IPS-NIHi7 (cell line): ENCODE results near the gene LPCAT2.

Experiments used
- DNase-seq: peaks from one replicate; pipeline ENCODE4 v3.0.0; 2012; ENCODE audit warnings: mixed read lengths; ENCODE audit errors: extremely low spot score

The LPCAT2 gene, protein sequence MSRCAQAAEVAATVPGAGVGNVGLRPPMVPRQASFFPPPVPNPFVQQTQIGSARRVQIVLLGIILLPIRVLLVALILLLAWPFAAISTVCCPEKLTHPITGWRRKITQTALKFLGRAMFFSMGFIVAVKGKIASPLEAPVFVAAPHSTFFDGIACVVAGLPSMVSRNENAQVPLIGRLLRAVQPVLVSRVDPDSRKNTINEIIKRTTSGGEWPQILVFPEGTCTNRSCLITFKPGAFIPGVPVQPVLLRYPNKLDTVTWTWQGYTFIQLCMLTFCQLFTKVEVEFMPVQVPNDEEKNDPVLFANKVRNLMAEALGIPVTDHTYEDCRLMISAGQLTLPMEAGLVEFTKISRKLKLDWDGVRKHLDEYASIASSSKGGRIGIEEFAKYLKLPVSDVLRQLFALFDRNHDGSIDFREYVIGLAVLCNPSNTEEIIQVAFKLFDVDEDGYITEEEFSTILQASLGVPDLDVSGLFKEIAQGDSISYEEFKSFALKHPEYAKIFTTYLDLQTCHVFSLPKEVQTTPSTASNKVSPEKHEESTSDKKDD

DNA sequence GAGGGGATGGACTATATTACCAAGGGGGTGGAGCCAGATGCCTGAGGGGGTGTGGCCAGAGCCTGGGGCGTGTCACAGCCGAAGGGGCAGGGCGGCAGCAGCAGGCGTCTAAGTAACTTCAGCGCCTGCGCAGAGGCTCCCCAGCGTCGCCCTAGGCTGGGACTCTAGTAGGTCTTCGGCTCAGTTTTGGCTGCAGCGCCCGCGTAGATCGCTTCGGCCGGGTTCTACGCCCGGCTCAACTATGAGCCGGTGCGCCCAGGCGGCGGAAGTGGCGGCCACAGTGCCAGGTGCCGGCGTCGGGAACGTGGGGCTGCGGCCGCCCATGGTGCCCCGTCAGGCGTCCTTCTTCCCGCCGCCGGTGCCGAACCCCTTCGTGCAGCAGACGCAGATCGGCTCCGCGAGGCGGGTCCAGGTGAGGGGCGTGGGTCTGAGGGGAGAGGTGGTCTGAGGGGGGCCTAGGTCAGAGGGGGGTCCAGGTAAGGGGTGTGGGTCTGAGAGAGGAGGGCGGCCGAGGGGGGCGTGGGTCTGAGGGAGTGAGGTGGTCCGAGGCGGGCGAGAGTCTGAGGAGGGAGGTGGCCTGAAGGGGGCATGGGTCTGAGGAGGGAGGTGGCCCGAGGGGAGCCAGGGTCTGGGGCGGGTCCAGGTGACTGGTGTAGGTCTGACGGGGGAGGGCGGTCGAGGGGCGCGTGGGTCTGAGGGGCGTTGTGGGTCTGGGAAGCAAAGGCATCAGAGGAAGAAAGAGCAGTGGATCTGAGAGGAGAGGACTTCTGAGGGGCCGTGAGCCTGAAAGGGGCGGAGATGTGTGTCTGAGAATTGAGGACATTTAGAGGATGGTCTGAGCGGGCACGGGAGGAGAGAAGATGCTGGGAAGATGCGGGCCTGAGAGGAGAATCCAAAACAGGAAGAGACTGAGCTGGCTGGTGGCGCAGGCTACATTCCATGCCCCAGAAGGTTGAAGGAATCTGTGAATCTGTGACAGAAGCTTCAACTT is at the start of gene LPCAT2:
LPCAT2 (plus strand) TSS at position 132 of the 991 bp plus-strand sequence; CDS start at position 242, 110 bp downstream.
- DNase-seq = peak; percentile 99

DNA sequence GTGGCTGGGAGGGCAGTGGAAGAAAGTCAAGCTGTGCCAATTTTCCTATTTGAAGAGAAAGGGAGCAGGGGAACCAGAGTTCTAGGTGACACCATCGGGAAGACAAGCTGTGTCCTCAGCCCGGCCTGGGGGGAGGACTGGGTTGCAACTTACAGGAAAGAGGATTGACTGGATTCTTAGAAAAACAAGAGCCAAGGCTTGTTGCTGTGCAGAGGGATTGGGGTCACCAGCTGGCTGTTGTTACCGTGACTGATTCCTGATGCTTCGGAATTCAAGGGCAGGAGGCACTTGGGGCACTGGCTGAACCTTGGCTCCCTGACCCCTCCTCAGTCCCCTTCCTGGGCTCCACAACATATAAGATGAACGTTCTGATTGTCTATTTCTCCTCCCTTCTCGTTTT is 46.6 kb upstream of the LPCAT2 start:
- no peak for DNase-seq

DNA sequence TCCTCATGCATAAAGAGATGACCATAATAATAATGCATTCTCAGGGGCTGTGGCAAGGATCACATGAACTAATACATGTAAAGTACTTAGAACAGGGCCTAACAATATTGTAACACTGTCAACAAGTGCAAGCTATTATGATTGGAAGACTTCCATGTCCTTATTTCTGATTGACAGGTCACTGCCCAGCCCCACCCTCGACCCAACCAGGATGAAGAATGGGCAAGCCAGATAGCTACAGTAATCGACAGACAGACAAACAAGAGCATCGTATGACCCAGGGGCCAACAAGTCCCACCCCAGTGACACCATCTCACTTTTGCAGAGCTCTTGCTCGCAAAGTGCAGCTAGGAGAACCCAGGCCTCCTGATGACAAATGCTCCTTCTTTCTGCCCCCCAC is 44.5 kb upstream of the LPCAT2 start:
- no peak for DNase-seq

DNA sequence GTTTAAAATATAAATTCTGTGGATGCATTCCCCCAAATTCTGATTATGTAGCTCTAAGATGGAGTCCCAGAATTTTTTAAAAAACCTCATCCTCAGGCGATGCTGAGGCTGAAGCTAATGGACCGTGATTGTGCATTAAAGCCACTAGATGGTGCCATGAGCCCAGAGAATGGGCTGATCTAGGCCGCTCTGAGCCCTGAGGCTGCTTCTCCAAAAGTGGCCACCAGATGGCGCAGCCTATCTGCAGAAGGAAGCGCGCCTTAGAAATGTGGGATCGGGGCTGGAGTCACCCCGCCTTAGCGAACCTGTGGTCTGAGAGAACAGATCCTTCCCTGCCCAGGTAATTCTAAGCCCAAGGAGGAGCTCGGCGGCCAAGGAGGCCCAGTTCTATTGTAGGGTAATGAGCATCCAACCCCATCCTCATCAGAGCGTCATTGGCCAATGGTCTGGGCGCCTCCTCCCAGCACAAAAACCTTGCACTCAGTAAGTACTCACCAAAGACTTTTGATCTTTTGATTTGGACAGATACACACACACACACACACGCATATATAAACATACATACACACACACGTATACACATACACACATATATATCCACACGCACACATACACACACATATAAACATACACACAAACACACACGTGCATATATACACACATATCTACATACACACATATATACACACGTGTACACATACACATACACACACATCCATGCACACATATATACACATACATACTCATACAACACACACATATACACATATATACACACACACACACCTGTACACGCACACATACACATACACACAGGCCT is 43.6 kb upstream of the LPCAT2 start:
- DNase-seq = peak; percentile 86

DNA sequence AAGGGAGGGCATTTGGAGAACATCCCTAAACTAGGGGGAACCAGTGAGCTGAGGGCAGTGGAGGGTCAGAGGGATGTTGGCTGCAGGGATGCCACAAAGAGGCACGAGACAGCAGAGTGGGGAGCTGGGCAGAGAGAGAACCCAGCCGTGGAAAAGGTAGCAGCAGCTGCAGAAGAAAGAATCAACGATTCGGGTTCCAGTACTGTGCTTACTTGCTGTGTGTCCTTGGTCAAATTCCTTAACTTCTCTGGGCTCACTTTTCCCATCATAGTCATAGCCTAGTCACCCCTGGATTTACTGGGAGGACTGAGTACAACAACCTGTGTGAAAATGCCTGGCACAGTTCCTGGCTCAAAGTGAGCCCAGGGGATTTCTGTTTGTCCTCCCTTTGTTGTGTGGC is 42.7 kb upstream of the LPCAT2 start:
- DNase-seq = no peak

DNA sequence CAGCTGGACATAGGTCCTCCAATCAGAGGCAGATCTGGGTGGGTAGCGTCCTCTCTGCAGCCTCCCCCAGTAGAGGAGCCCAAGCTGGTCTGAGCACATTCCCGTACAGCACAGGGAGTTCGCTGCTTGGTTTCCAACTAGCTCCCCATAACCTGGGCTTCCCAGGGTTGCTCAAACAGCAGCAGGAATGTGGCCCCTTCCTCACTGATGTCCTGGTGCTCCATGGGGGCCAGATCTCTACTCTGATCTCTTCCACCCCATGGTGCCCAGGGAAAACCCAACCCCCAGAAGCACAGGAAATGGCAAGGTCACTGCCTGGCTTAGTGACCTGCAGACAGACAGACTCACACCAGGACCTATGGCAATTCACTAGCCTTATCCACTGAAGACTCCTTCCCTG is 41.0 kb upstream of the LPCAT2 start:
- DNase-seq = no peak

DNA sequence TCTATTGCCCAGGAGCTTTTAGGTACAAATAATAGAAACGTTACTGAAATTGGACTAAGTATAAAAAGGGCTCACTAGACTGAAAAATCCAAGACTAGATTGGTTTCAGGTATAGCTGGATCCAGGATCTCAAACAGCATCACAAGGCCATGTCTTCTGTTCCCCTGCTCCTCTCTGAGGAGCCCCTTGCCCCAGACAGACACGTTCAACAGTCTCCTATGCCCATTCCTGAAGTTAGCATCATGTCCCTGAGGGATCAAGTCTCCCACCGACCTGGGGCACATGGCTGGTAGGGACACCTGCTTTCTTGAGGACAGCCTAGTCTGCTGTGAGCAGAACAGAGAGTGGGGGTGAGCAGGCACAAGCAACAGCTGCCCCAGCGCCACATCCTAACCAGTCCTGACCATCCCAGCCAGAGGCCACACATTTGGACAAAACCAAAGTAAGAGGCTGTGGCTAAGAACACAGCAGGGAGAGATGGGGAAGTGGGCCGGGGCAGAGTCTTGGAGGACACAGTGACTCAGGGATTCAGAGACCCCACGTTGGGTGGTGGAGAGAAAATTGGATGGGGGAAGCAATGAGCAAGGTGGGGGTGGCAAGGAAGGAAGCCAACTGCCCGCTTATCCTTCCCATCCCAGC is 40.4 kb upstream of the LPCAT2 start:
- no peak for DNase-seq

DNA sequence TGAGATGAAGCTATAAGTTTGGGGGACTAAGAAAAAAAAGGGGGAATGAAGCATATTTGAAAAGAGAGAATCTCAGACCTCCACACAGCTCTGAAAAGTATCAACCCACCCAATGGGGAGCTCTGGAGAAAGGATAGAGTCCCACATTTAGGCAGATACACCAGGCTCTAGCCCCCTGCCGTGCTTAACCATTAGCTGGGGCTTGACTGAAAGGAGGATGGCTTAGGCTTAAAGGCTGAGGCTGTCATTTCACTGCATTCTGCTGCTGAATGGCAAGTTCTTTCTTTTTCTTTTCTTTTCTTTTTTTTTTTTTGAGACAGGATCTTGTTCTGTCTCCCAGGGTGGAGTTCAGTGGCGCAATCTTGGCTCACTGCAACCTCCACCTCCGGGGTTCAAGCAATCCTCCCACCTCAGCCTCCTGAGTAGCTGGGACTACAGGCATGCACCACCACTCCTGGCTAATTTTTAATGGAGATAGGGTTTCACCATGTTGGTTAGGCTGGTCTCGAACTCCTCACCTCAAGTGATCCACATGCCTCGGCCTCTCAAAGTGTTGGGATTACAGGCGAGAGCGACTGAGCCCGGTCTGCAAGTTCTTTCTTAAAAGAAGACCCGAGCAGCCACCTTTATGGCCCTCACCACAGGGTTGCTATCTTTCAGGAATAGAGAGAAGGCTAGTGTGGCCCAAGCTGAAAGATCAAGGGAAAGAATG is 38.9 kb upstream of the LPCAT2 start:
- no peak for DNase-seq

DNA sequence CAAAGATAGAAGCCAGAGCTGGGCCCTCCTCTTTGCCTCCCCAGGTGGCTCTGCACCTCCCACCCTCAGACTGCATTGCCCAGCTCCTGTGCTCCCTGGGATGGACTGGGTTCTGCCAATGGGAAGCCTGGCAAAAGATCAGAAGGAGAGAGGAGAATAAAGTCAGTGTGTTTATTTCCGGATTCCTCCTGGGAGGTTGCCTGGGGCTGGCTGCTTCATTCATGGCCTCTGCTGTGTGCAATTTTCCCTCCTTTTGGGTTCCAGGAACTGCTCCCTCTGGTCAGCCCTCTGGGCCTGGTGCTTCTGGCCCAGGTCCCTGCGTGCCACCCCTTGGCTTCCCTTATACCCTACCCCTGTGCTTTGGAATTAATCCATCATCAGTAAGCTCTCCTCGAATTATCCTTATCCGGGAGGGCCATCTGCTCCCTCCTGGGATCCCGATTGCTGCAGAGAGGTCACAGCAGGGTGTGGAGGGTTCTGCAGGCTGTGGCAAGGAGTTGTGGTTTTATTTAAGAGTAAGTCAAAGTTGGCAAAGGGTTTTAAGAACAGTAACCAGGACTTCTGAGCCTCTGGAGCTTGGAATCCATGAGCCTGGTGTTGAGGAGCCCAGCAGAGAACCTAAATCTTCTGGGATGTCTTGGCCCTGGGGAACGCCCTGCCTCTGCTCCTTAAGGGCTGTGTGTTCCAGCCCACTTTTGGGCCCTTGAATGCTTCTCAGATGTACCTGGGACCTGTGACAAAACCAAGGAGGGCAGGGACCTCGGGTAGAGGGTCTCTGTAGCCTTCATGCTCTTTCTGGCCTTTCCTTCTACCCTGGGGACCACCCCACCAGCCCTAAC is 38.1 kb upstream of the LPCAT2 start:
- DNase-seq = peak; percentile 39

DNA sequence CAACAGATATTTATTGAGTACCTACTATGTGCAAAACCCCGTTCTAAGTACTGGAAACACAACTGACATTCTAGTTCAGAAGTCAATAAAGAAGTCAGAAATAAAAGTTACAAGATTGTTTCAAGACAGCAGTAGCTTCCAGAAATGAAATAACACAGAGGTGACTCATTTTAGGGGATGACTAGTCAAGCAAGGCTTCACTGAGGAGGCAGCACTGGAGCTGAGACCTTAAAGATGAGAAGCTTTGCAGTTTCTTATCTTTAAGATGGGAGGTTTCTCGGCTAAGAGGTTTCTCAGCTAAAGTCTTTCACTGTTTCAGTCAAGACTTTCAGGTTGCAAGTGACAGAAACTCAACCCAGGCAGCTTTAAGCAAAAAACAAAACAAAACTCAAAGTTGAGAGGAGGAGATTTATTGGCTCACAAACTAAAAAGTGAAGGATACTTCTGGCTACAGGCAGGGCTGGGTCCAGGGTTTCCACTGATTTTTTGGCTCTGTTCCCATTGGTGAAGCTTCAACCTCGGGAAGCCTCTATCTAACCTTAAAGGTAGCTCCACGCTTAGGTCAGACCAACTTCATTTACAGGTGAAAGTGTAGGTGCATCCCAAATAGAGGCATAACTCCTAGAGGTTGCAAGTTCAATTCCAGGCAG is 37.3 kb upstream of the LPCAT2 start:
- no peak for DNase-seq

DNA sequence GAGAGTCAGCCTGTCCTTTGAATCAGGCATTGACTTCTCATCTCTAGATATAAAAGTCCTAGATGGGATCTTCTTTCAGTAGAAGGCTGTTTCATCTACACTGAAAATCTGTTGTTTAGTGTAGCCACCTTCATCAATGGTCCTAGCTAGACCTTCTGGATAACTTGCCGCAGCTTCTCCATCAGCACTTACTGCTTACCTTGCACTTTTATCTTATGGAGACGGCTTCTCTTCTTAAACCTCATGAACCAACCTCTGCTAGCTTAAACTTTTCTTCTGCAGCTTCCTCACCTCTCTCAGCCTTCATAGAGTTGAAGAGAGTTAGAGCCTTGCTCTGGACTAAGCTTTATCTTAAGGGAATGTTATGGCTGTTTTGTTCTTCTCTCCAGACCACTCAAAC is 35.3 kb upstream of the LPCAT2 start:
- DNase-seq = no peak

DNA sequence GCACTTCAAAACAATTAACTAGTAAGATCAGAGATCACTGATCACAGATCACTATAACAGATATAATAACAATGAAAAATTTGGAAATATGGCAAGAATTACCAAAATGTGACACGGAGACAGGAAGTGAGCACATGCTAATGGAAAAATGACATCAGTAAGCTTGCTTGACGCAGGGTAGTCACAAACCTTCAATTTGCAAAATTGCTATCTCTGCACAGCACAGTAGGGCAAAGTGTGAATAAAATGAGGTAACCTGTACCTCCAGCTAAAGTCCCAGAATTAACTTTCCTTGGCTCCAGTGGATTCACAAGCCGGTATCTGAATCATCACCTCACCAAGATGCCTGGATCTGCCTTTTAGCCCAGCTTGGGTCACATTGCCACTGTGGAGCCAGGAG is 34.1 kb upstream of the LPCAT2 start:
- DNase-seq = no peak

DNA sequence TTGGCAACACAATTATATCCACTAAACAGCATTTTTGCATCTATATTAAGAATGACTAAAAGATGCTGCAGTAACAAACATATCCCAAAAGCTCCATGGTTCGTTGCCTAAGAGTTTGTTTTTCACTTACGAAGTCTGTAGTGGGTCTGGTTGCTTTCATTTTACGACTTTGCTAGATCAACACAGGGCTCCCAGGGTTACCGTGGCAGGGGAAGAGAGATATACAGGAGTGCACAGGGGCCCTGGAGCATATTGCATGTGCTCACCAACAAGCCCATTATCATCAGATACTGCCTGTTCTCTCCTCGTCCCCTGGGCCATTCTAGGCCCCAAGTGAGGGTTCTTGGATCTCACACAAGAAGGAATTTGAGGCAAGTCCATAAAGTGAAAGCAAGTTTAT is 33.0 kb upstream of the LPCAT2 start:
- DNase-seq = no peak

DNA sequence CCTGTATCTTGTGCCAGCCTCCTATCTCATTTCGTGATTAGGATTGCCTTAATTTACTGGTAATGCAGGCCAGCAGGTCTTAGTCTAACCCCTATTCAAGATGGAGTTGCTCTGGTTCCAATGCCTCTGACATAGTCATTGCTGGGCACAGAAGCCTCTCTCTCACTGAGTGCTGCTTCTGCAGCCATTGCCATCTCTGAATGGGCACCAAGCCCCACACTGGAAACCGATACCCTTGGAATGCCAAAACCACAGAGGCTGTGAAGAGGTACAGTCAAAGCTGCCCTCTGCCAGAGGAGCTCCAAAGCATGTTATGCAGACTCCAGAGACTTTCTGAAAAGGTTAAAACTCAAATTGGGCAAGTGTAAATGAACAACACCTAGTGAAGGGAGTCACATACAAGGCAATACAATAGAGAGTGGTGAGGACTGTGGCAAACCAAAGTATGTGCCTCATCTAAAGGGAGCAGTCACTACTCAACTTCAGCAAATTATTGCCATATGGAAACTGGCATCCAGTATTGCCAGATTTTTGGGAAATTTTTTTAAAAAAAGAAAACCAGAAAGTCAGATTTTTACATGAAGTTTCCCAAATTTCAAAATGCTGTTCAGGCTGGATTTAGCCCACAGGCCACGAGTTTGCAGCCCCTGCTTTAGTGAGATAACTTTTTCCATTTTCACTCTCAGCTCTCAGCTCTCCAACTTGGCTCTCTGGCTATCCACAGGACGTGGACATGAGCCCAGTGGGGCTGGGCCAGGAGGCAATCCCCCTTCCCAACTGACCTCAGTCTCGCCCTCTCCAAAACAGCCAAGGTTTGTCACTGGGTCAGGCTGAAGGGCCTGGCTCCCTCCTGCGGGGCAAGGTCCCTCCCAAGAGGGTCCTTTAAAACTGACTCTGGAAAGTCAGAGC is 32.0 kb upstream of the LPCAT2 start:
- DNase-seq = no peak

DNA sequence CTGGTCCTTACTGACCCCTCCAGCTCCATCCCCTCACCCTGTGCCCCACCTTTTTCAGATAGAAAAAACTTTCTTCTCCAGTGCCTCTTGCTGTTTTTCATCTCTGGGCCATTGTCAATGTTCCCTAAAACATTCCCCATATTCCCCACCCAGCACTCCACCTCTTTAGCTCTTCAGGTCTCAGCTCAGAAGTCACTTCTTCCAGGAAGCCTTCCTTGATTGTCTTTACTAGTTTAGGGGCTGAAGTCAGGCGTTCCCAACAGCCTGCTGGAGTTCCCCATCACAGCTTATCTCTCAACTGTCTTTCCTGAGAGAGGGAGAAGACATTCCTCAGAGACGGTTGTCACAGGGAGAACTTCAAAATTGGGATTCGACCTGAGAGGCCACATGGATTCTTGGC is 31.1 kb upstream of the LPCAT2 start:
- no peak for DNase-seq

DNA sequence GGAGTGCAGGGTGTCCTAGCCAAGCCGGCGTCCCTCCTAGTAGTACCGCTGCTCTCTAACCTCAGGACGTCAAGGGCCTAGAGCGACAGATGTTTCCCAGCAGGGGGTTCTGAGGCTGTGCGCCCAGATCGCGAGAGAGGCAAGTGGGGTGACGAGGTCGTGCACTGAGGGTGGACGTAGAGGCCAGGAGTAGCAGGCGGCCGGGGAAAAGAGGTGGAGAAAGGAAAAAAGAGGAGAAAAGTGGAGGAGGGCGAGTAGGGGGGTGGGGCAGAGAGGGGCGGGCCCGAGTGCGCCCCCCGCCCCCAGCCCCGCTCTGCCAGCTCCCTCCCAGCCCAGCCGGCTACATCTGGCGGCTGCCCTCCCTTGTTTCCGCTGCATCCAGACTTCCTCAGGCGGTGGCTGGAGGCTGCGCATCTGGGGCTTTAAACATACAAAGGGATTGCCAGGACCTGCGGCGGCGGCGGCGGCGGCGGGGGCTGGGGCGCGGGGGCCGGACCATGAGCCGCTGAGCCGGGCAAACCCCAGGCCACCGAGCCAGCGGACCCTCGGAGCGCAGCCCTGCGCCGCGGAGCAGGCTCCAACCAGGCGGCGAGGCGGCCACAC is 29.9 kb upstream of the LPCAT2 start, which contains the start of gene MMP2:
MMP2 (plus strand) TSS at position 372 of the 603 bp plus-strand sequence. CDS start 282 bp downstream, outside the sequence.
- DNase-seq = peak; percentile 88

DNA sequence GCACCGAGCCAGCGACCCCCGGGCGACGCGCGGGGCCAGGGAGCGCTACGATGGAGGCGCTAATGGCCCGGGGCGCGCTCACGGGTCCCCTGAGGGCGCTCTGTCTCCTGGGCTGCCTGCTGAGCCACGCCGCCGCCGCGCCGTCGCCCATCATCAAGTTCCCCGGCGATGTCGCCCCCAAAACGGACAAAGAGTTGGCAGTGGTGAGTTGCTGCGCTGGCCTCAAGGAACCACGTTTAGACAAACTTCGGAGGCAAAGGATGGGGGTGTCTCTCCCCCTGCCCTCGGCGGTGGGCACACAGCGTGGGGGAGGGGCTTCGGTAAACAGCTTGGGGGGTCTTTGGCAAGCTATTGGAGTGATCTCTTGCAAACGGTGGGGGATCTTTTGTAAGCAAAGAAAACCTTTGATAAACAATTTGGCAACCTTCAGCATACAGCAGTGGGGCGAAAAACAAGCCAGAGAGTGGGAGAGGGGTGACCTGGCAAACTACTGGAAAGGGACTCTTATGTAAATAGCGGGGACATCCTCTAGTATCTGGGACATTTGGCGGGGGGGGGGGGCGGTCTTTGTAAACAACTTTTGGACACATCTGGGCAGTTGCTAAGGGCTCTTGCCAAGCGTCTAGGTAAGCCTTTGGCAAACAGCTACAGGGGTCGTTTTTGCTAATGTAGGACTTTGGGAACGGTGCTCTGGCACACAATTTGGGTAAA is 29.3 kb upstream of the LPCAT2 start:
- DNase-seq = no peak
